Measurements from ENCODE around the gene RFX1.

GRCh38 chr19:13975870-13976269, 30.2 kb downstream of the RFX1 start:
- TF ChIP-seq ZNF274 (IDR thresholded peaks at IDR 0.05; ENCODE audit: borderline replicate concordance, low read depth, low read length) (no peak), ARID2 (IDR thresholded peaks at IDR 0.05) (no peak), SAP30 (IDR thresholded peaks at IDR 0.05; ENCODE audit: borderline replicate concordance, insufficient read depth, low read depth, low read length, poor library complexity, severe bottlenecking) (no peak), EZH2 (IDR thresholded peaks at IDR 0.05; ENCODE audit: borderline replicate concordance, low read depth, low read length) (no peak), CEBPB (tag; IDR thresholded peaks at IDR 0.05) (no peak), POLR2AphosphoS5 (IDR thresholded peaks at IDR 0.05; ENCODE audit: control insufficient read depth, insufficient read depth, low read depth, low read length) (no peak), CTCF (IDR thresholded peaks at IDR 0.05 in 2 of 3, conservative IDR thresholded peaks at IDR 0.05 in 1 of 3; ENCODE audit: insufficient read depth in 2 of 3, low read depth in 1 of 3, low read length in 3 of 3) (no peak), ZZZ3 (IDR thresholded peaks at IDR 0.05) (no peak), RFX5 (IDR thresholded peaks at IDR 0.05; ENCODE audit: low read depth, low read length) (no peak), REST (IDR thresholded peaks at IDR 0.05; ENCODE audit: borderline replicate concordance) (no peak), REST (CRISPR knock-in tag; IDR thresholded peaks at IDR 0.05; ENCODE audit: low read depth) (no peak)
- TF ChIP-seq, protein P1, sequence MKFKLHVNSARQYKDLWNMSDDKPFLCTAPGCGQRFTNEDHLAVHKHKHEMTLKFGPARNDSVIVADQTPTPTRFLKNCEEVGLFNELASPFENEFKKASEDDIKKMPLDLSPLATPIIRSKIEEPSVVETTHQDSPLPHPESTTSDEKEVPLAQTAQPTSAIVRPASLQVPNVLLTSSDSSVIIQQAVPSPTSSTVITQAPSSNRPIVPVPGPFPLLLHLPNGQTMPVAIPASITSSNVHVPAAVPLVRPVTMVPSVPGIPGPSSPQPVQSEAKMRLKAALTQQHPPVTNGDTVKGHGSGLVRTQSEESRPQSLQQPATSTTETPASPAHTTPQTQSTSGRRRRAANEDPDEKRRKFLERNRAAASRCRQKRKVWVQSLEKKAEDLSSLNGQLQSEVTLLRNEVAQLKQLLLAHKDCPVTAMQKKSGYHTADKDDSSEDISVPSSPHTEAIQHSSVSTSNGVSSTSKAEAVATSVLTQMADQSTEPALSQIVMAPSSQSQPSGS (CRISPR knock-in tag; IDR thresholded peaks at IDR 0.05) = no peak
- TF ChIP-seq, protein P2, sequence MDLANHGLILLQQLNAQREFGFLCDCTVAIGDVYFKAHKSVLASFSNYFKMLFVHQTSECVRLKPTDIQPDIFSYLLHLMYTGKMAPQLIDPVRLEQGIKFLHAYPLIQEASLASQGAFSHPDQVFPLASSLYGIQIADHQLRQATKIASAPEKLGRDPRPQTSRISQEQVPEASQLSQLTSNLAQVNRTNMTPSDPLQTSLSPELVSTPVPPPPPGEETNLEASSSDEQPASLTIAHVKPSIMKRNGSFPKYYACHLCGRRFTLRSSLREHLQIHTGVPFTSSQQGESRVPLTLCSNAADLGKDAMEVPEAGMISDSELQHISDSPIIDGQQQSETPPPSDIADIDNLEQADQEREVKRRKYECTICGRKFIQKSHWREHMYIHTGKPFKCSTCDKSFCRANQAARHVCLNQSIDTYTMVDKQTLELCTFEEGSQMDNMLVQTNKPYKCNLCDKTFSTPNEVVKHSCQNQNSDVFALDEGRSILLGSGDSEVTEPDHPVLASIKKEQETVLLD (IDR thresholded peaks at IDR 0.05) = no peak
